Naive thymus-derived CD4-positive, alpha-beta T cell (primary cell): ENCODE data around the gene IBTK. TPM values are rescaled to one million over a fixed set of nuclear protein-coding genes. Genes with fewer than 3 reads are reported as not detected.
"Not testable (repeated sequence)": the region's sequence is repeated elsewhere in the genome, so short reads cannot be mapped to it uniquely, and the experiment has no call there.

Experiments
- ATAC-seq: fragments of 150-1000 bp; cut with Tn5 transposase; 2 replicates; pipeline ENCODE4 v1.10.0; 2021; ENCODE audit warnings: mild to moderate bottlenecking, moderate library complexity
- CTCF ChIA-PET: fragments of 350-600 bp; sonication (Branson Sonifier 250); formaldehyde crosslinking; loops from one replicate; lab custom pipeline; 2021; ENCODE audit warnings: antibody characterized with exemption; lab: Charles Lee
- POLR2A ChIA-PET: fragments of 350-600 bp; sonication (Branson Sonifier 250); formaldehyde crosslinking; loops from one replicate; lab custom pipeline; 2021; ENCODE audit warnings: antibody characterized with exemption, inconsistent platforms; lab: Charles Lee
- DNase-seq, 9 donors: peaks; one replicate each; pipeline versions ENCODE4 v3.0.0 to v3.0.0-alpha.2; 2020 to 2022; ENCODE audit warnings: mixed read lengths in 1 of 9
- H3K27ac ChIP-seq: one replicate; pipeline ENCODE4 v1.7.0; 2013; ENCODE audit warnings: mild to moderate bottlenecking, low read depth, low read length, moderate library complexity
- H3K27me3 ChIP-seq, 2 donors: one replicate each; pipeline ENCODE4 v1.7.0; 2013; ENCODE audit warnings: low read length in 2 of 2, mild to moderate bottlenecking in 2 of 2, moderate library complexity in 2 of 2; ENCODE audit not compliant: control insufficient read depth in 2 of 2, insufficient read depth in 2 of 2
- H3K36me3 ChIP-seq, 3 experiments: 1 replicate in 2 of 3; 2 replicates in 1 of 3; pipeline ENCODE4 v1.7.0; 2013; ENCODE audit warnings: low read length in 3 of 3, mild to moderate bottlenecking in 3 of 3, moderate library complexity in 1 of 3; ENCODE audit not compliant: insufficient read depth in 3 of 3, control insufficient read depth in 2 of 3
- H3K4me1 ChIP-seq, 2 donors: one replicate each; pipeline ENCODE4 v1.7.0; 2013; ENCODE audit warnings: low read length in 2 of 2, mild to moderate bottlenecking in 2 of 2, moderate library complexity in 1 of 2; ENCODE audit not compliant: control insufficient read depth in 2 of 2, insufficient read depth in 2 of 2
- H3K4me3 ChIP-seq: 2 replicates; pipeline ENCODE4 v1.7.0; 2013; ENCODE audit warnings: mild to moderate bottlenecking, low read length
- H3K9me3 ChIP-seq, 3 experiments: 1 replicate in 2 of 3; 2 replicates in 1 of 3; pipeline ENCODE4 v1.7.0; 2013; ENCODE audit warnings: low read length in 3 of 3; ENCODE audit not compliant: control insufficient read depth in 2 of 3
- H3K27ac Mint-ChIP-seq, 9 donors: one replicate each; pipeline ENCODE4 v1.8.0; 2020 to 2022; ENCODE audit warnings: mixed read lengths in 9 of 9, mild to moderate bottlenecking in 8 of 9, moderate library complexity in 5 of 9, inconsistent platforms in 2 of 9
- H3K27me3 Mint-ChIP-seq, 5 donors: one replicate each; pipeline ENCODE4 v1.8.0; 2021 to 2022; ENCODE audit warnings: mixed read lengths in 5 of 5, mild to moderate bottlenecking in 1 of 5
- H3K36me3 Mint-ChIP-seq, 5 donors: one replicate each; pipeline ENCODE4 v1.8.0; 2020 to 2022; ENCODE audit warnings: mixed read lengths in 5 of 5, mild to moderate bottlenecking in 3 of 5, inconsistent platforms in 1 of 5
- H3K4me1 Mint-ChIP-seq, 7 donors: one replicate each; pipeline ENCODE4 v1.8.0; 2020 to 2022; ENCODE audit warnings: mixed read lengths in 7 of 7, mild to moderate bottlenecking in 3 of 7, inconsistent platforms in 1 of 7
- H3K4me3 Mint-ChIP-seq, 10 donors: one replicate each; pipeline ENCODE4 v1.8.0; 2020 to 2022; ENCODE audit warnings: mild to moderate bottlenecking in 10 of 10, mixed read lengths in 10 of 10, moderate library complexity in 6 of 10, inconsistent platforms in 2 of 10
- H3K9me3 Mint-ChIP-seq, 11 donors: one replicate each; pipeline ENCODE4 v1.8.0; 2020 to 2022; ENCODE audit warnings: mixed read lengths in 11 of 11, mild to moderate bottlenecking in 4 of 11, inconsistent platforms in 1 of 11, moderate library complexity in 1 of 11
- intact Hi-C, 2 donors: fragments of 100-400 bp; cut with micrococcal nuclease; formaldehyde crosslinking; loops; one replicate each; pipeline ENCODE4 v1.15.1; 2023
- polyA plus RNA-seq, 2 donors: library from polyadenylated mRNA; unstranded; fragments of 300-500 nt; fragmentation: Illumina TruSeq; gene quantifications; one replicate each; pipeline ENCODE4 v1.2.3, GENCODE V29; 2021
- total RNA-seq, 6 experiments: library from RNA in 5 of 6; stranded (reverse) in 5 of 6; gene quantifications; 1 replicate in 5 of 6; 2 replicates in 1 of 6; pipeline ENCODE4 v1.2.3 and lab custom pipeline; 2021 to 2026

IBTK gene
- total and polyA plus RNA-seq, 7 experiments from 2014 or later: 15.6 to 35.8 (median 19.6) TPM

DNA sequence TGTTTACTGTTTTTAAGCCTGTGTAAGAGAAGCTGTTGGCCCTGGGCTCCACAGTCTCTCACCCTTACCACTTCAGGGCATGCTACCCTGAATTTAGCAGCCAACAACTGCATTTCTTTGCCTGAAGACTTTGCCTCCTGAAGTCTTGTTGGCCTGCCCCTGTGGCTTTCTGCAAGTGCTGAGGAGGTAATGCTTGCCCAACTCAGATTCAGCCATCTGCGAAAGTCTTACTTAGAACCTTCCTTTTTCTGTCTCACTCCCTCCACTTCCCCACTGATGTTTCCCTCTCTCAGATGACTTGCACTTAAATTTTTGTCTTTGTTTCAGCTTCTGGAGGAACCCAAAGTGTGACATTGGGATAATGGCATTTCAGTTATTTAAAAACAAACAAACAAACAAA, 11.8 kb upstream of the IBTK start:
- ATAC-seq (peak; percentile 36), DNase-seq (no peak)
- ChIA-PET CTCF (no interaction called here), POLR2A (no interaction called here)
- H3K27me3 ChIP-seq: no peaks in the 10 kb centered on the region
- no peaks in the 10 kb centered on the region for H3K9me3 Mint-ChIP-seq
- no peaks in the 10 kb centered on the region for H3K9me3 ChIP-seq
- H3K27ac ChIP-seq: no peak overlapping the region
- no peaks in the 10 kb centered on the region for H3K36me3 Mint-ChIP-seq
- no peak overlapping the region for H3K27ac Mint-ChIP-seq
- intact Hi-C loops: no loop called here
- H3K4me1 Mint-ChIP-seq: peaks cover 0 to 2% (median 0%) of the 10 kb centered on the region in 7 donors
- H3K27me3 Mint-ChIP-seq: peaks cover 0 to 7% (median 4%) of the 10 kb centered on the region in 5 donors
- no peaks in the 10 kb centered on the region for H3K36me3 ChIP-seq
- H3K4me3 ChIP-seq: no peak overlapping the region
- H3K4me1 ChIP-seq: no peaks in the 10 kb centered on the region
- no peak overlapping the region for H3K4me3 Mint-ChIP-seq

DNA sequence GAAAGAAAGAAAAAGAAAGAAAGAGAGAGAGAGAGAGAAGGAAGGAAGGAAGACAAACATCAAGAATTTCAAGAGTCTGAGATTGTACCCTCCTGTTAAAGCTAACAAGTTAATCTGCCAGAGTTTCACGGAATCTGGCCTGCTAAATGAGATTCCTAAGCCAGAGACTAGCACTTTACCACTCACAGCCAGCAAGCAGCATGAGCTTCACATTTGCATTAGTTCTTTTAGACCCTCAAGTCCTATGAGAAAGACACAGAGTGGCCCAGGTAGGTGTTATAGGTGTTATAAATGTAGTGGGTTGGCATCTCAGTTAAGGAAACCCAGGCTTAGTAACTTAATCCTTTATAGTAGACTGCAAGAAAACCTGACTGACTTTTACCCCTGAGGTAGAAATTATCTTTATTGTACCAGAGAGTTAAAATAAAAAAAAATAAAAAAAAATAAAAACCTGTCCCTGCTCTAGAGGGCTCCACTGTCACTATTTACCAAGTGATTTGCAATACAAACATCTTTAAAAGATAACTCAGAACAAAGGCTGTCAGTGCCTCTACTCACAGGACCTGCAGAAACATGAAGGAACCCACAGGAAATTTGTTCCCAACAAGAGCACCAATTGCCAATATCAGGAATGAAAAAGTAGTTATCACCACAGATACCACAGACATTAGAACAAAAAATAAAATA, 9.7 kb upstream of the IBTK start:
- peaks cover 0 to 2% (median 0%) of the 10 kb centered on the region in 7 donors for H3K4me1 Mint-ChIP-seq
- CTCF ChIA-PET: no interaction called here
- intact Hi-C loops: no loop called here

DNA sequence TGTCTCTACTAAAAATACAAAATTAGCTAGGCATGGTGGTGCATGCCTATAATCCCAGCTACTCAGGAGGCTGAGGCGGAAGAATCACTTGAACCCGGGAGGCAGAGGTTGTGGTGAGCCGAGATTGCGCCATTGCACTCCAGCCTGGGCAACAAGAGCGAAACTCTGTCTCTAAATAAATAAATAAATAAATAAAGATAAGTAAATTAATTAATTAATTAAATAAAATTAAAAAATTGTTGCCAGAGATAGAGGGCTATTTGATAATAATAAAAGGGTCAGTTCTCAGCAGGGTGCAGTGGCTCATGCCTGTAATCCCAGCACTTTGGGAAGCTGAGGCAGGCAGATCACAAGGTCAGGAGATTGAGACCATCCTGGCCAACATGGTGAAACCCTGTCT, 7.2 kb upstream of the IBTK start:
- H3K27me3 ChIP-seq, H3K27ac ChIP-seq, H3K9me3 ChIP-seq, H3K4me3 Mint-ChIP-seq, CTCF ChIA-PET, H3K27ac Mint-ChIP-seq, H3K4me3 ChIP-seq, ATAC-seq, H3K4me1 Mint-ChIP-seq, H3K27me3 Mint-ChIP-seq, H3K36me3 Mint-ChIP-seq, DNase-seq, H3K4me1 ChIP-seq, POLR2A ChIA-PET, intact Hi-C loops, H3K36me3 ChIP-seq, H3K9me3 Mint-ChIP-seq: not testable (repeated sequence)

More for the DNA sequence above, 9.7 kb upstream of the IBTK start:
- DNase-seq (no peak), ATAC-seq (no peak)
- Histone ChIP-seq H3K4me1 (no peaks in the 10 kb centered on the region), H3K36me3 (no peaks in the 10 kb centered on the region), H3K9me3 (no peaks in the 10 kb centered on the region), H3K27me3 (no peaks in the 10 kb centered on the region), H3K4me3 (no peak overlapping the region), H3K27ac (no peak overlapping the region)
- H3K4me3 Mint-ChIP-seq: no peak overlapping the region
- no peaks in the 10 kb centered on the region for H3K9me3 Mint-ChIP-seq
- H3K27ac Mint-ChIP-seq: no peak overlapping the region
- no peaks in the 10 kb centered on the region for H3K36me3 Mint-ChIP-seq
- H3K27me3 Mint-ChIP-seq: peaks cover 0 to 8% (median 0%) of the 10 kb centered on the region in 5 donors
- POLR2A ChIA-PET: no interaction called here

GRCh38 chr6:82251942-82252341, 4.4 kb upstream of the IBTK start:
- no peaks in the 10 kb centered on the region for H3K9me3 ChIP-seq
- peaks cover 0 to 3% (median 0%) of the 10 kb centered on the region in 5 donors for H3K27me3 Mint-ChIP-seq
- DNase-seq (peak in 4 of 9 donors; percentile 10 to 31 (median 21)), ATAC-seq (no peak)
- intact Hi-C loops: loop anchor here (1.0 kb wide), 1 partner anchor 803 kb away; no protein-coding TSS in a partner anchor
- no peak overlapping the region for H3K4me3 Mint-ChIP-seq
- H3K4me3 ChIP-seq: no peak overlapping the region
- H3K36me3 Mint-ChIP-seq: no peaks in the 10 kb centered on the region
- H3K27ac ChIP-seq: no peak overlapping the region
- ChIA-PET CTCF (interaction anchor here (0.6 kb wide), 1 partner anchor 1262 kb away, joined by 3 read pairs; no protein-coding TSS in a partner anchor), POLR2A (no interaction called here)
- peaks cover 0 to 8% (median 0%) of the 10 kb centered on the region in 3 experiments for H3K36me3 ChIP-seq
- H3K27ac Mint-ChIP-seq: no peak overlapping the region
- peaks cover 4 to 6% of the 10 kb centered on the region in 2 donors for H3K4me1 ChIP-seq
- no peaks in the 10 kb centered on the region for H3K9me3 Mint-ChIP-seq
- peaks cover 0 to 14% (median 9%) of the 10 kb centered on the region in 7 donors for H3K4me1 Mint-ChIP-seq
- H3K27me3 ChIP-seq: no peaks in the 10 kb centered on the region

- peaks cover 0 to 4% (median 3%) of the 10 kb centered on the region in 5 donors for H3K36me3 Mint-ChIP-seq
- Histone ChIP-seq H3K36me3 (peaks cover 0 to 8% (median 0%) of the 10 kb centered on the region in 3 experiments), H3K9me3 (no peaks in the 10 kb centered on the region), H3K4me3 (no peak overlapping the region), H3K4me1 (peaks cover 12 to 15% of the 10 kb centered on the region in 2 donors), H3K27me3 (no peaks in the 10 kb centered on the region), H3K27ac (no peak overlapping the region)
- intact Hi-C loops: no loop called here
- peak overlapping the region in 2 of 10 donors; percentile 9 to 22 for H3K4me3 Mint-ChIP-seq
- peaks cover 0 to 2% (median 0%) of the 10 kb centered on the region in 5 donors for H3K27me3 Mint-ChIP-seq
- ATAC-seq (no peak), DNase-seq (no peak)
- H3K9me3 Mint-ChIP-seq: no peaks in the 10 kb centered on the region
- ChIA-PET CTCF (interaction anchor here (1.5 to 1.8 kb wide), 2 partner anchors 808 to 818 kb away, joined by 3 to 6 read pairs; partner anchors contain the start of gene DOP1A), POLR2A (no interaction called here)
- H3K4me1 Mint-ChIP-seq: peaks cover 14 to 36% (median 30%) of the 10 kb centered on the region in 7 donors
- no peak overlapping the region for H3K27ac Mint-ChIP-seq
These were observed 2.1 kb upstream of the IBTK start for GRCh38 chr6:82249381-82250253.

GRCh38 chr6:82248273-82248735, 760 bp upstream of the IBTK start:
- H3K27ac Mint-ChIP-seq: peak overlapping the region; percentile 93 to 99 (median 97)
- H3K4me1 Mint-ChIP-seq: peaks cover 20 to 50% (median 42%) of the 10 kb centered on the region in 7 donors
- Histone ChIP-seq H3K4me3 (peak overlapping the region; percentile 87), H3K4me1 (peaks cover 12 to 15% of the 10 kb centered on the region in 2 donors), H3K27me3 (no peaks in the 10 kb centered on the region), H3K9me3 (no peaks in the 10 kb centered on the region), H3K27ac (peak overlapping the region; percentile 85), H3K36me3 (peaks cover 0 to 8% (median 0%) of the 10 kb centered on the region in 3 experiments)
- H3K36me3 Mint-ChIP-seq: peaks cover 0 to 8% (median 3%) of the 10 kb centered on the region in 5 donors
- no peak for ATAC-seq
- peak overlapping the region; percentile 92 to 99 (median 98) for H3K4me3 Mint-ChIP-seq
- H3K27me3 Mint-ChIP-seq: no peaks in the 10 kb centered on the region
- ChIA-PET POLR2A (interaction anchor here (0.5 kb wide), 1 partner anchor 17 kb away, joined by 3 read pairs; no protein-coding TSS in a partner anchor), CTCF (interaction anchor here (1.5 to 1.8 kb wide), 2 partner anchors 809 to 819 kb away, joined by 3 to 6 read pairs; partner anchors contain the start of gene DOP1A)
- no peak for DNase-seq
- peaks cover 0 to 1% (median 0%) of the 10 kb centered on the region in 11 donors for H3K9me3 Mint-ChIP-seq
- intact Hi-C loops: no loop called here
